Measurements from ENCODE around the gene MVD. TPM values are rescaled to one million over a fixed set of nuclear protein-coding genes. Genes with fewer than 3 reads are reported as not detected.

The MVD gene
- total RNA-seq, 1 experiment from 2014 or later: 119 TPM

GRCh38 chr16:88703486-88704309 lies 40.8 kb upstream of the MVD start:
- no TSS peak for BruUV-seq (replicated peaks)
- no peak for ATAC-seq
- no peaks in the 10 kb centered on the region for H3K27me3 ChIP-seq (ENCODE audit: insufficient read depth, low read length)

More at GRCh38 chr16:88703486-88704309, 40.8 kb upstream of the MVD start:
- Histone ChIP-seq H3K27ac (ENCODE audit: low read depth, low read length) (peak overlapping the region; percentile 11; the same call in 1 of the 2 replicates), H3K9ac (ENCODE audit: low read length) (no peak overlapping the region), H3K9me2 (ENCODE audit: insufficient read depth) (no peaks in the 10 kb centered on the region), H3K4me1 (ENCODE audit: control insufficient read depth in 1 of 2, insufficient read depth in 2 of 2, low read length in 2 of 2) (peaks cover 17 to 19% of the 10 kb centered on the region in 2 experiments), H3K4me3 (replicated peaks in 1 of 2; ENCODE audit: low read depth in 1 of 2, low read length in 2 of 2) (no peak overlapping the region), H3K9me3 (ENCODE audit: control insufficient read depth in 1 of 2, insufficient read depth in 1 of 2, low read depth in 1 of 2, low read length in 2 of 2) (no peaks in the 10 kb centered on the region), H2AFZ (ENCODE audit: low read depth, low read length, poor library complexity, severe bottlenecking) (no peak overlapping the region), H3K4me2 (ENCODE audit: low read length) (no peak overlapping the region), H4K20me1 (ENCODE audit: insufficient read depth) (no peaks in the 10 kb centered on the region), H3K36me3 (ENCODE audit: control insufficient read depth in 1 of 2, insufficient read depth in 2 of 2, low read length in 2 of 2) (peaks cover 3 to 4% of the 10 kb centered on the region in 2 experiments; a peak in 1 of 4 replicates), H3K79me2 (ENCODE audit: insufficient read depth, low read length) (peaks cover 33% of the 10 kb centered on the region)
- ChIA-PET POLR2A (no interaction called here), CTCF (no interaction called here), RAD21 (ENCODE audit: low non-redundant PET in 1 of 2, low total read pairs in 2 of 2, uncharacterized antibody in 2 of 2, unreplicated experiment in 2 of 2) (no interaction called here)
- intact Hi-C loops (cut with micrococcal nuclease): no loop called here
- no peak for DNase-seq (ENCODE audit: low read depth, low spot score)
- TF ChIP-seq REST (IDR thresholded peaks at IDR 0.05; ENCODE audit: low read depth) (no peak), ZBTB33 (IDR thresholded peaks at IDR 0.05; ENCODE audit: extremely low read depth, insufficient replicate concordance, low read length) (no peak), FOSL1 (IDR thresholded peaks at IDR 0.05; ENCODE audit: low read depth) (no peak), ELF1 (IDR thresholded peaks at IDR 0.05; ENCODE audit: borderline replicate concordance, low read depth) (no peak), JUND (IDR thresholded peaks at IDR 0.05) (no peak), ATF3 (IDR thresholded peaks at IDR 0.05) (no peak), TCF7L2 (IDR thresholded peaks at IDR 0.05; ENCODE audit: borderline replicate concordance, extremely low read depth, insufficient read depth, insufficient read length) (no peak), SRF (IDR thresholded peaks at IDR 0.05; ENCODE audit: low read depth) (no peak), ZNF274 (IDR thresholded peaks at IDR 0.05; ENCODE audit: low read depth, low read length) (no peak), CTCF (IDR thresholded peaks at IDR 0.05 in 2 of 3, conservative IDR thresholded peaks at IDR 0.05 in 1 of 3; ENCODE audit: borderline replicate concordance in 1 of 3, insufficient read depth in 1 of 3, low read depth in 2 of 3, low read length in 2 of 3) (no peak), ZFX (IDR thresholded peaks at IDR 0.05) (no peak; the same call in 1 of the 2 replicates), RAD21 (IDR thresholded peaks at IDR 0.05; ENCODE audit: low read depth) (no peak), YY1 (IDR thresholded peaks at IDR 0.05; ENCODE audit: extremely low read depth, insufficient replicate concordance, low read depth, low read length) (no peak), EGR1 (IDR thresholded peaks at IDR 0.05; ENCODE audit: low read depth) (no peak), MAX (IDR thresholded peaks at IDR 0.05) (no peak), SP1 (IDR thresholded peaks at IDR 0.05; ENCODE audit: low read depth) (no peak), EZH2phosphoT487 (IDR thresholded peaks at IDR 0.05; ENCODE audit: borderline replicate concordance) (no peak)
